Stimulated activated CD4-positive, alpha-beta T cell treated with anti-CD3 and anti-CD28 coated beads, Interleukin-2, amount 100 ng/mL, for 48 hours (primary cell): ENCODE results near the gene FAM114A1.
A peak's percentile ranks its signal among the peaks of the same experiment; 100 is the strongest.

ENCODE experiments used
- DNase-seq, 2 donors: peaks; one replicate each; pipeline ENCODE4 v3.0.0-alpha.2; 2020

FAM114A1 gene

DNA sequence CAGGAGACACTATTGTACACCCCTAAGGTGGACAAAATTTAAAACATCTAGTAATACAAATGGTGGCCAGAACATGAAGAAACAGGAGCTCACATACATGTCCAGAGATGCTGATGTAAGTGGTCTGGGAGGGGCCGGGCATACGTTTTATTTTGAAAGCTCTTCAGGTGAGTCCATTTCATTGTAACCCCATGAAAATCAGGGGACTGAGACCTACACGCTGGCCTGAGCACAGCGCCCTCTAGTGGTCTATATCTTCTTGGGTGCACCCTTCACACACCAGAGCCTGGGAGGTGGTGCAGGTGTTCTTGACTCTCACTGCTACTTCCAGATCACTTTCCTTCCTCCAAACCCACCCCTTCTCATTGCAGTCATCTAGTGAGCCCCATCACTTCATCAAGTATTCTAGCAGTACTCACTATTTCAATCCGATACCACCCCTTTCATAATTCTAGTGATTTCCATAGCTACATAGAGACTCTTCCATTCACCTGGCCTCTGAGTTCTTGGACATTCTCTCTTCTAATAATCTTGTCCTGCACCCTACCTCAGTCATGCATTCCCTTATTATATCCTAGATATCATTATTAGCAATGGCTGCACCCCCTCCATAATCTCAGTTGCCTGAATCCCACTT lies 6.7 kb upstream of the FAM114A1 start:
- peak; percentile 51 to 63 for DNase-seq

- DNase-seq = no peak
Measured at GRCh38 chr4:38861791-38862190, 5.8 kb upstream of the FAM114A1 start.

- DNase-seq = no peak
Measured at GRCh38 chr4:38865445-38865844, 2.2 kb upstream of the FAM114A1 start.

DNA sequence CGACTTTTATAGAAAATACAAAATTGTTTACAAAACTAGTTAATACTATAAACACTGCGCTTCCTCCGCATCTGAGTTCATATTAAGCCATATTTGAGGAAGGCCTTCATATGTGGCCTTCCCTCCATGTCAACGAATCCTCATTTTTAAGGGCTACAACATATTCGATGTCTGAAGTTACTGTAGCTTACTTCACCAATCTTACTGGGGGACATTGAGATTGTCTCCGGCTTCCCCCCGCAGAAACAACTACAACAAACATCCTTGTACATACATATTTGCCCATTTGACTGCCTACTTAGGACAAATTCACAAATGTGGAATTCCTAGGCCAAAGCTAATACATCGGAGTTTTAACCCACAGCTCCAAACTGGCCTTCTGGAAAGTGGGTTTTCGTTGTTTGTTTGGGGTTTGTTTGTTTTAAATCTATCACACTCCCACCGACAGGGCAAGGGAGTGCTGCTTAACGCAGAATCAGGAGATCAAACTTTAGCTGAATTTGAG lies 581 bp upstream of the FAM114A1 start:
- no peak for DNase-seq

GRCh38 chr4:38868059-38868960 lies 704 bp downstream of the FAM114A1 start:
- no peak for DNase-seq

- DNase-seq = no peak
Measured at GRCh38 chr4:38869511-38869910, 1.9 kb downstream of the FAM114A1 start.

GRCh38 chr4:38870098-38870808 lies 2.6 kb downstream of the FAM114A1 start:
- no peak for DNase-seq

DNA sequence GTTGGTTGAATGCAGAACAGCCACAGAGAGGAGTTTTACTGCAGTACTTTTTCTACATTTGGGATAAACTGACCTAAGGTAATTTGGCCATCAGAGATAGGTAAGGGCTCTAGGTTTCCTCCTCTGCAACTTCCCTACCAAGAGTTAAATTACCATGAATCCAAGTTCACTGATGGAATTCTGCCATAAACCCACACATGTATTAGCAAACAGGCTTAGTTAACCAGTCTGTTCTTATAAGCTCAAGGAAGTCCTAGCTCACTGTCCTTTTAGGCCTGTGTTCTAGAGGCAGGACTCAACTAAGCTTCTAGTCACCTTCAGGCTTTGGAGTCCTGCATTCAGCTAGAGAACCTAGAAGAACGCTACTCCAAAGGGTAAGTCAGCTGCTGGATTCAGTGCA lies 4.0 kb downstream of the FAM114A1 start:
- DNase-seq = no peak

DNA sequence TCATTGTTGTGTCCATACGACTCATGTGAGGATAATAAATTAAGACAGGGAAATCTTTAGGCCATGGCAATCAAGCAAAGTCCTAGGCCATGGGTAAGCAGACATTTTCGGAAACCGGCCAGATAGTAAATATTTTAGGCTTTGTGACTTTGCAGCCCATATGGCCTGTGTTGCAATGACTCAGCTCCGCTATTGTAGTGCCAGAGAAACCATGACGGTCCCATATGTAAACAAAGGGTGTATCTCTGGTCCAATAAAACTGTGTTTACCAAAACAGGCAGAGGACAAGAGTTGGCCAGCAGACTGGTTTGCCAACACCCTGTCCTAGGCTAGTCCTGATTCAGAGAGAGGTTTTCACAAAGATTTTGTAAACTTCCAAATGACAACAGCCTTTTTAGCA lies 5.0 kb downstream of the FAM114A1 start:
- no peak for DNase-seq

GRCh38 chr4:38873290-38873944 lies 5.8 kb downstream of the FAM114A1 start:
- no peak for DNase-seq

GRCh38 chr4:38876636-38877035 lies 9.0 kb downstream of the FAM114A1 start:
- DNase-seq = no peak

GRCh38 chr4:38884254-38884653 lies 16.6 kb downstream of the FAM114A1 start:
- DNase-seq = no peak

GRCh38 chr4:38889143-38889542 lies 21.5 kb downstream of the FAM114A1 start:
- DNase-seq = no peak

- DNase-seq = no peak
Measured at GRCh38 chr4:38891051-38891983, 23.7 kb downstream of the FAM114A1 start.

GRCh38 chr4:38894322-38894982 lies 26.8 kb downstream of the FAM114A1 start:
- no peak for DNase-seq

GRCh38 chr4:38896940-38897339 lies 29.3 kb downstream of the FAM114A1 start:
- DNase-seq = no peak

- DNase-seq = no peak
Measured at GRCh38 chr4:38898245-38898644, 30.6 kb downstream of the FAM114A1 start.

- no peak for DNase-seq
Measured at GRCh38 chr4:38902221-38902620, 34.6 kb downstream of the FAM114A1 start.

DNA sequence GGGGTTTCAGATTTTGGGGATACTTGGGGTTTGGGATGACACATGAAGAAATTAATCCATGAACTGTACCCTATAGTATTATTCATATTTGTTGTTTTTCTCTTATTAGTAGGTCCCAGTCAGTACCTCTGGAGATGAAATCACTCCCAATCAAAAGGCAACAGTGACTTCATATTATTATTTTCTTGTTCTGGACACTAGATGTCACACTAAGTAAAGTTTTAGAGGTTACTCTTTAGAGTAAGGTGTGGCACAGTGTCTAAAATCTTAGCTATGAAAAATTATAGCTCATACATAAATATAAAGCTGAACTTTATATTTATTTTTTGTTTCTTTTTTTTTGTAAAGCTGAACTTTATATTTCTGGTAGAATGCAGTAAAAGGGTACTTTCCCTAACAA lies 35.1 kb downstream of the FAM114A1 start:
- DNase-seq = no peak

DNA sequence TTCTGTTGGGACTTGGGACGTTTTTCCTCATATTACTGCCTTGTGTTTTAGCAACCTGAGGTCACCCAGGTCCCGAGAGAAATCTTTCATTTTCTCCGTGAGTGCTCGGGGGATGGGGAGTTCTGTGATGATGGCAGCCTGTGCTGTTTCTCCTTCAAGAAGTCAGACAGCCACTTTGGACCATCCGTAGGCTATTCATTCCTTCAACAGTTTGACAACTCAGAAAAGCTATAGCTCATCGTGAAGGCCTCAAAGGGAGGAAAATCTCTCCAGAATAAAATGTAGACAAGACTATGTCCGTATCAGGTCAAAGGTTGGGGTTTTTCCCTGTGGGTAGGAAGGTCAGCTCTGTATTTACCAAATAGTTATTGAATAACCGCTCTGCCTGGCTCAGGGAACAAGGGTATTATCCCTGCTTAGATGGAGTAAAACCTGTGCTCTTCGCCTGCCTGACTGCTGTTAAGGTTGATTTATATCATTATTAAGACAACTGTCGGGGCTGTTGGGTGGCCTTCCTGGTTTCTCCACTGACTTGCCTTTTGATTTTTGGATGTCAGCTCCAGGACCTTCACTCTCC lies 36.6 kb downstream of the FAM114A1 start:
- no peak for DNase-seq

DNA sequence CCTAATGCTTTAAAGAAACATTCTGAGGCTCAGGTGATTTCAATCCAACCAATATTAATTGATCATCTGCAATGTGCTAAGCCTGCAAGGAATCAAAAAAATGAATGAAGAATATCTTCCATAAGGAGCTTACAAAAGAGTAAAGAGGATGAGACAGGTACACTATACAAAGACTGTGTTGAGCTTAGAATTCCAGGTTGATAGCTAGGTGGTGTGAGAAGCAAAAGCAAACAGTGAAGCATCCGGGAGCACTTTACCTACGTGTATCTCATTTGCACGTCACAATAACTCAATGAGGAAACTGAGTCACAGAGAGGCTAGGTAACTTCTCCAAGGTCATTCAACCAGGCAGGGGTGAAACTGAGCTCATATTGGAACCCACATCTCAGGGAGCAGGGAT lies 37.1 kb downstream of the FAM114A1 start:
- no peak for DNase-seq
